H1 (cell line): Measurements from ENCODE around the gene APLN.

Source experiments
- ASH2L ChIP-seq: fragments of 200-600, 300-600 bp; sonication (generic); IDR thresholded peaks from one replicate; pipeline ENCODE4 v1.7.1; 2017; ENCODE audit warnings: low read length
- HDAC2 ChIP-seq, 2 experiments: fragments of 300-600 bp in 1 of 2; sonication (generic) in 1 of 2; IDR thresholded peaks; 2 replicates each; pipeline ENCODE4 v1.6.1; 2011 to 2012; ENCODE audit warnings: low read depth in 2 of 2, low read length in 2 of 2, mild to moderate bottlenecking in 2 of 2, moderate library complexity in 2 of 2, borderline replicate concordance in 1 of 2, inconsistent platforms in 1 of 2
- HDAC6 ChIP-seq: IDR thresholded peaks from one replicate; pipeline ENCODE4 v1.7.1; 2012; ENCODE audit warnings: low read depth, mild to moderate bottlenecking, inconsistent platforms, low read length, moderate library complexity
- KDM1A ChIP-seq: fragments of 200-600, 300-600 bp; sonication (generic); IDR thresholded peaks from 2 replicates; pipeline ENCODE4 v1.7.1; 2016; ENCODE audit warnings: mild to moderate bottlenecking, low read length, borderline replicate concordance
- NRF1 ChIP-seq: IDR thresholded peaks from 2 replicates; pipeline ENCODE4 v1.6.1; 2011; ENCODE audit warnings: mild to moderate bottlenecking, low read depth, low read length, improper control_type of control experiment
- POLR2AphosphoS5 ChIP-seq: IDR thresholded peaks from 2 replicates; pipeline ENCODE4 v1.6.1; 2011; ENCODE audit warnings: low read depth, low read length
- TAF1 ChIP-seq: IDR thresholded peaks from 2 replicates; pipeline ENCODE4 v1.6.1; 2011; ENCODE audit warnings: mild to moderate bottlenecking, low read depth, low read length
- TEAD4 ChIP-seq: IDR thresholded peaks from 2 replicates; pipeline ENCODE4 v1.6.1; 2012; ENCODE audit warnings: low read depth, low read length, inconsistent platforms, mixed read lengths
- TF ChIP-seq, protein P1 (sequence below): IDR thresholded peaks from 2 replicates; pipeline ENCODE4 v1.6.1; 2011; ENCODE audit warnings: low read length, improper control_type of control experiment
- TF ChIP-seq, protein P2 (sequence below), 3 experiments: IDR thresholded peaks; 1 replicate in 2 of 3; 2 replicates in 1 of 3; pipeline versions ENCODE4 v1.5.1 to v1.6.1; 2011; ENCODE audit warnings: low read length in 3 of 3, mild to moderate bottlenecking in 3 of 3, inconsistent platforms in 2 of 3, low read depth in 1 of 3, moderate library complexity in 1 of 3; ENCODE audit not compliant: insufficient read depth in 1 of 3; ENCODE audit errors: control extremely low read depth in 1 of 3

DNA sequence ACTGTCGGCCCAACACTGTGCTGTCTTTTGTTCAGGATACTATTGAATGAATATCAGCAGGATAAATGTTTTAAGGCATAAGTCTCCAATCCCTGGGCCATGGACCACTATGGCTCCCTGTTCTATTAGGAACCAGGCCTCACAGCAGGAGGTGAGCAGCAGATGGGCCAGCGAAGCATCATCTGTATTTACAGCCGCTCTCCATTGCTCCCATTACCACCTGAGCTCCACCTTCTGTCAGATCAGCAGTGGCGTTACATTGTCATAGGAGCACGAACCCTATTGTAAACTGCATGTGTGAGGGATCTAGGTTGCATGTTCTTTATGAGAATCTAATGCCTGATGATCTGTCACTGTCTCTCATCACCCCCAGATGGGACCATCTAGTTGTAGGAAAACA lies 3.7 kb upstream of the APLN start:
- TF ChIP-seq ASH2L = no peak
- TF ChIP-seq, protein P1, sequence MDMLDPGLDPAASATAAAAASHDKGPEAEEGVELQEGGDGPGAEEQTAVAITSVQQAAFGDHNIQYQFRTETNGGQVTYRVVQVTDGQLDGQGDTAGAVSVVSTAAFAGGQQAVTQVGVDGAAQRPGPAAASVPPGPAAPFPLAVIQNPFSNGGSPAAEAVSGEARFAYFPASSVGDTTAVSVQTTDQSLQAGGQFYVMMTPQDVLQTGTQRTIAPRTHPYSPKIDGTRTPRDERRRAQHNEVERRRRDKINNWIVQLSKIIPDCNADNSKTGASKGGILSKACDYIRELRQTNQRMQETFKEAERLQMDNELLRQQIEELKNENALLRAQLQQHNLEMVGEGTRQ = no peak
- no peak for TF ChIP-seq HDAC6
- TF ChIP-seq, protein P2, sequence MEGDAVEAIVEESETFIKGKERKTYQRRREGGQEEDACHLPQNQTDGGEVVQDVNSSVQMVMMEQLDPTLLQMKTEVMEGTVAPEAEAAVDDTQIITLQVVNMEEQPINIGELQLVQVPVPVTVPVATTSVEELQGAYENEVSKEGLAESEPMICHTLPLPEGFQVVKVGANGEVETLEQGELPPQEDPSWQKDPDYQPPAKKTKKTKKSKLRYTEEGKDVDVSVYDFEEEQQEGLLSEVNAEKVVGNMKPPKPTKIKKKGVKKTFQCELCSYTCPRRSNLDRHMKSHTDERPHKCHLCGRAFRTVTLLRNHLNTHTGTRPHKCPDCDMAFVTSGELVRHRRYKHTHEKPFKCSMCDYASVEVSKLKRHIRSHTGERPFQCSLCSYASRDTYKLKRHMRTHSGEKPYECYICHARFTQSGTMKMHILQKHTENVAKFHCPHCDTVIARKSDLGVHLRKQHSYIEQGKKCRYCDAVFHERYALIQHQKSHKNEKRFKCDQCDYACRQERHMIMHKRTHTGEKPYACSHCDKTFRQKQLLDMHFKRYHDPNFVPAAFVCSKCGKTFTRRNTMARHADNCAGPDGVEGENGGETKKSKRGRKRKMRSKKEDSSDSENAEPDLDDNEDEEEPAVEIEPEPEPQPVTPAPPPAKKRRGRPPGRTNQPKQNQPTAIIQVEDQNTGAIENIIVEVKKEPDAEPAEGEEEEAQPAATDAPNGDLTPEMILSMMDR (IDR thresholded peaks at IDR 0.05; ENCODE audit: control extremely low read depth in 1 of 3, insufficient read depth in 1 of 3, low read depth in 1 of 3, low read length in 3 of 3) = no peak
- TF ChIP-seq TAF1 = no peak
- TF ChIP-seq HDAC2 (IDR thresholded peaks at IDR 0.05; ENCODE audit: borderline replicate concordance in 1 of 2, low read depth in 2 of 2, low read length in 2 of 2) = no peak
- no peak for TF ChIP-seq TEAD4
- TF ChIP-seq POLR2AphosphoS5 = no peak
- TF ChIP-seq NRF1 = no peak
- TF ChIP-seq KDM1A = no peak
